Gastrocnemius medialis (tissue), 4 donors: ENCODE results near the gene CATSPER1. TPM values are rescaled to one million over a fixed set of nuclear protein-coding genes. Genes with fewer than 3 reads are reported as not detected.

ENCODE experiments used
- ATAC-seq, 2 donors: fragments of 150-250 bp; one replicate each; pipeline ENCODE4 v1.9.1; 2016
- DNase-seq, 2 donors: peaks; one replicate each; pipeline ENCODE4 v3.0.0-alpha.2; 2019
- H3K27ac ChIP-seq, 4 donors: fragments of 200-600 bp; sonication (generic); 1 replicate in 1 of 4; 2 replicates in 3 of 4; pipeline ENCODE4 v1.5.1; 2016 to 2018; ENCODE audit warnings: mild to moderate bottlenecking in 2 of 4, moderate library complexity in 1 of 4
- H3K27me3 ChIP-seq, 3 donors: fragments of 200-600 bp; sonication (generic) in 2 of 3; 1 replicate in 1 of 3; 2 replicates in 2 of 3; pipeline versions ENCODE4 v1.5.1 to v1.6.0; 2016 to 2019; ENCODE audit warnings: mild to moderate bottlenecking in 1 of 3, moderate library complexity in 1 of 3
- H3K36me3 ChIP-seq, 2 donors: fragments of 200-600 bp; sonication (generic) in 1 of 2; one replicate each; pipeline ENCODE4 v1.5.1; 2017 to 2018
- H3K4me1 ChIP-seq, 2 donors: fragments of 200-600 bp; sonication (generic) in 1 of 2; one replicate each; pipeline ENCODE4 v1.5.1; 2016 to 2017; ENCODE audit warnings: mild to moderate bottlenecking in 2 of 2
- H3K4me3 ChIP-seq, 4 donors: fragments of 200-600 bp; sonication (generic) in 3 of 4; 1 replicate in 1 of 4; 2 replicates in 3 of 4; pipeline ENCODE4 v1.5.1; 2016 to 2019; ENCODE audit warnings: mild to moderate bottlenecking in 2 of 4
- H3K9me3 ChIP-seq, 3 donors: fragments of 200-600 bp; sonication (generic) in 2 of 3; 1 replicate in 1 of 3; 2 replicates in 2 of 3; pipeline ENCODE4 v1.5.1; 2016 to 2019
- POLR2A ChIP-seq, 2 donors: fragments of 450-650 bp; IDR thresholded peaks; one replicate each; pipeline ENCODE4 v1.6.1; 2017; ENCODE audit warnings: antibody characterized with exemption in 2 of 2, mild to moderate bottlenecking in 2 of 2, moderate library complexity in 2 of 2
- in situ Hi-C, 4 donors: fragments of 200-750 bp; cut with MboI; loops; one replicate each; pipeline versions ENCODE4 v1.15.0 to v1.8.0; 2017; ENCODE audit warnings: low sequenced_read_pairs in 4 of 4
- intact Hi-C: fragments of 100-400 bp; cut with DNase I; formaldehyde crosslinking; loops from one replicate; pipeline ENCODE4 v1.15.1; 2023; ENCODE audit warnings: low total_unique reads
- total RNA-seq, 4 donors: library from RNA; depleted of rRNA; stranded (reverse); fragments of >200 nt; gene quantifications; one replicate each; pipeline versions ENCODE4 v1.1.0 to v1.2.3, GENCODE V29; 2016
- TF ChIP-seq, protein P1 (sequence below), 5 experiments: fragments of 450-650 bp in 3 of 5; fragments of 200-600 bp in 2 of 5; sonication (generic) in 2 of 5; IDR thresholded peaks in 4 of 5; conservative IDR thresholded peaks in 1 of 5; 1 replicate in 4 of 5; 2 replicates in 1 of 5; pipeline ENCODE4 v1.5.1; 2016 to 2019; ENCODE audit warnings: antibody characterized with exemption in 5 of 5, mild to moderate bottlenecking in 3 of 5, moderate library complexity in 3 of 5

The CATSPER1 gene
- total RNA-seq, 4 donors from 2014 or later: not detected

DNA sequence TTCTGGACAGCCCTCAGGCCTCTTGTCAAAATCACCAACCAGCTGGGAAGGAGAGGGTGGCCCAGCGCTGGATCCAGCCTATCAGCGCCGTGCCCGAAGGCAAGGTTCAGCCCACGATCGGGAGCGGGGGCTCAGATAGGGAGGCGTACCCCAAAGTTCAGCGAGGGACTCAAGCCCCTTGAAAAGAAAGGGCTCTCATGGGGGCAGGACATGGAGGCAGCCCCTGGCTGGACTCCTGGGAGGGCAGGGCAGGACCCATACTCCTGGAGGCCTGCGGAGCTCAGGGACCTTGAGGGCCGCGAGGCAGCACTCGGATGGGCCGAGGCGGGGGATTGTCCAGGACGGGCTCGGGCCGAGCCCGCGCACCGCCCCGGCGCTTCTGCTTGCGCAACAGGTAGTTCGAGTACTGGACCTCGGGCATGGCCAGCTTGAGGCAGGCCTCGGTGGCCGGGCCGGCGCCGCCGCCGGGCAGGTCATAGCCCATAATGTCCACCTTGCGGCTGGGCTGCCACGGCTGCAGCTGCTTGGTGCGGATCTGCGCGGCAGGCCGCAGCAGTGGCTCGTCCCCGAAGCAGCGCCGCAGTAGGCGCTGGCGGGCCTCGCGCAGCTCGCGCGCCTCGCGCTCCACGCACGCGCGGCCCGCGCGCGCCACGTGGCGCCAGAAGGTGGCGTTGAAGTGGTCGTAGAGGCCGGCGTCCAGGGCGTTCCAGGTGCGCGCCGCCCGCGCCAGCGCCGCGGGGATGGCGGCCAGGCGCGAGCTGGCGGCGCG lies 16.1 kb upstream of the CATSPER1 start:
- in situ Hi-C loops: no loop called here
- TF ChIP-seq, protein P1, sequence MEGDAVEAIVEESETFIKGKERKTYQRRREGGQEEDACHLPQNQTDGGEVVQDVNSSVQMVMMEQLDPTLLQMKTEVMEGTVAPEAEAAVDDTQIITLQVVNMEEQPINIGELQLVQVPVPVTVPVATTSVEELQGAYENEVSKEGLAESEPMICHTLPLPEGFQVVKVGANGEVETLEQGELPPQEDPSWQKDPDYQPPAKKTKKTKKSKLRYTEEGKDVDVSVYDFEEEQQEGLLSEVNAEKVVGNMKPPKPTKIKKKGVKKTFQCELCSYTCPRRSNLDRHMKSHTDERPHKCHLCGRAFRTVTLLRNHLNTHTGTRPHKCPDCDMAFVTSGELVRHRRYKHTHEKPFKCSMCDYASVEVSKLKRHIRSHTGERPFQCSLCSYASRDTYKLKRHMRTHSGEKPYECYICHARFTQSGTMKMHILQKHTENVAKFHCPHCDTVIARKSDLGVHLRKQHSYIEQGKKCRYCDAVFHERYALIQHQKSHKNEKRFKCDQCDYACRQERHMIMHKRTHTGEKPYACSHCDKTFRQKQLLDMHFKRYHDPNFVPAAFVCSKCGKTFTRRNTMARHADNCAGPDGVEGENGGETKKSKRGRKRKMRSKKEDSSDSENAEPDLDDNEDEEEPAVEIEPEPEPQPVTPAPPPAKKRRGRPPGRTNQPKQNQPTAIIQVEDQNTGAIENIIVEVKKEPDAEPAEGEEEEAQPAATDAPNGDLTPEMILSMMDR (IDR thresholded peaks at IDR 0.05 in 4 of 5, conservative IDR thresholded peaks at IDR 0.05 in 1 of 5): no peak
- no peak for TF ChIP-seq POLR2A (IDR thresholded peaks at IDR 0.05)
- Histone ChIP-seq H3K27ac (no peak overlapping the region), H3K9me3 (no peaks in the 10 kb centered on the region), H3K36me3 (no peaks in the 10 kb centered on the region), H3K4me3 (no peak overlapping the region), H3K27me3 (no peaks in the 10 kb centered on the region), H3K4me1 (peaks cover 0 to 5% of the 10 kb centered on the region in 2 donors)
- intact Hi-C loops: no loop called here
- no peak for DNase-seq
- ATAC-seq: no peak

DNA sequence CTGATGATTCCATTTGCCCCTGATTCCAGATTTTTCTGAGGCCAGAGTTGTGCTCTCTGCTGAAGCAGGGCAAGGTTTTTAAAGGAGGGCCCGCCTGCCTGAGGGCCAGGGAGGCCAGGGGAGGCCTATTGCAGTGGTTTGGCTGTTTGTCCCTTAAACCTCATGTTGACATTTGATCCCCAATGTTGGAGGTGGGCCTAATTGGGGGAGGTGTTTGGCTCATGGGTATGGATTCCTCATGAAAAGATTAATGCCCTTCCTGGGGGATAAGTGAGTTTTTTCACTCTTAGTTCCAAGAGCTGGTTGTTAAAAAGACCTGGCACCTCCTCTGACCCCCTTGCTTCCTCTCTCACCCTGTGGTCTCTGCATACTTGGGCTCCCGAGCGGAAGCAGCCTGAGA lies 13.5 kb upstream of the CATSPER1 start:
- no peaks in the 10 kb centered on the region for H3K9me3 ChIP-seq
- no peaks in the 10 kb centered on the region for H3K36me3 ChIP-seq
- H3K4me1 ChIP-seq: no peaks in the 10 kb centered on the region
- no peak for TF ChIP-seq POLR2A (IDR thresholded peaks at IDR 0.05)
- TF ChIP-seq, protein P1 (IDR thresholded peaks at IDR 0.05 in 4 of 5, conservative IDR thresholded peaks at IDR 0.05 in 1 of 5): no peak
- intact Hi-C loops (no loop called here), in situ Hi-C loops (no loop called here)
- no peak overlapping the region for H3K4me3 ChIP-seq
- DNase-seq: no peak
- H3K27ac ChIP-seq: no peak overlapping the region
- no peak for ATAC-seq
- H3K27me3 ChIP-seq: no peaks in the 10 kb centered on the region

DNA sequence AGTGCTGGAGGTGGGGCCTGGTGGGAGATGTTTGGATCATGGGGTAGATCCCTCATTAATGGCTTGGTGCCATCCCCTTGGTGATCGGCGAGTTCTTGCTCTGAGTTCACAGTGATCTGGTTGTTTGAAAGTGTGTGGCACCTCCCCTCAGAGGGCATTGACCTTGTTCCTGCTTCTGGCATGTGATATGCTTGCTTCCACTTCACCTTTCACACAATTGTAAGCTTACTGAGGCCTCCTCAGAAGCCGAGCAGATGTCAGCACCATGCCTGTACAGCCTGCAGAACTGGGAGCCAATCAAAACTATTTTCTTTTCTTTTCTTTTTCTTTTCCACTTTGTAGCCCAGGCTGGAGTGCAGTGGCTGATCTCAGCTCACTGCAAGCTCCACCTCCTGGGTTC lies 11.0 kb upstream of the CATSPER1 start:
- no peaks in the 10 kb centered on the region for H3K4me1 ChIP-seq
- H3K4me3 ChIP-seq: no peak overlapping the region
- ATAC-seq (no peak), DNase-seq (no peak)
- intact Hi-C loops: no loop called here
- H3K27ac ChIP-seq: no peak overlapping the region
- no peaks in the 10 kb centered on the region for H3K9me3 ChIP-seq
- no peaks in the 10 kb centered on the region for H3K36me3 ChIP-seq
- in situ Hi-C loops: no loop called here
- no peaks in the 10 kb centered on the region for H3K27me3 ChIP-seq
- TF ChIP-seq, protein P1 (IDR thresholded peaks at IDR 0.05 in 4 of 5, conservative IDR thresholded peaks at IDR 0.05 in 1 of 5): no peak
- no peak for TF ChIP-seq POLR2A (IDR thresholded peaks at IDR 0.05)

DNA sequence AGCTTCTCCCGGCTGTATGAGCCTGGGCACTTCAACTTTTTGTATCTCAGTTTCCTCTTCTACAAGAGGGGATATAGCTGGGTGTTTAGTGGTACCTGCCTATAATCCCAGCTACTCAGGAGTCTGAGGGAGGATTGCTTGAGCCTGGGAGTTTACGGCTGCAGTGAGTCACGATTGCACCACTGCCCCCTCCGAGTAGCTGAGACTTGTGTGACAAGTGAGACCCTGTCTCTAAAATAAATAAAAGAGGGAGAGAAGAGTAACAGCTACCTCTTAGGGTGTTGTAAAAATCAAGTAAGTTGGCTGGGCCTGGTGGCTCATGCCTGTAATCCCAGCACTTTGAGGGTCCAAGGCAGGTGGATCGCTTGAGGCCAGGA lies 10.0 kb upstream of the CATSPER1 start:
- Histone ChIP-seq H3K36me3 (no peaks in the 10 kb centered on the region), H3K9me3 (no peaks in the 10 kb centered on the region), H3K4me1 (no peaks in the 10 kb centered on the region), H3K27ac (no peak overlapping the region), H3K4me3 (no peak overlapping the region), H3K27me3 (no peaks in the 10 kb centered on the region)
- no peak for DNase-seq
- ATAC-seq: no peak
- intact Hi-C loops (no loop called here), in situ Hi-C loops (no loop called here)
- TF ChIP-seq, protein P1 (IDR thresholded peaks at IDR 0.05 in 4 of 5, conservative IDR thresholded peaks at IDR 0.05 in 1 of 5): no peak
- no peak for TF ChIP-seq POLR2A (IDR thresholded peaks at IDR 0.05)
